ENCODE results near the gene KRTAP2-3. TPM values are rescaled to one million over a fixed set of nuclear protein-coding genes. Genes with fewer than 3 reads are reported as not detected.
"Not testable (repeated sequence)": the region's sequence is repeated elsewhere in the genome, so short reads cannot be mapped to it uniquely, and the experiment has no call there.

The KRTAP2-3 gene
- total RNA-seq, 2 donors from 2014 or later: not detected

DNA sequence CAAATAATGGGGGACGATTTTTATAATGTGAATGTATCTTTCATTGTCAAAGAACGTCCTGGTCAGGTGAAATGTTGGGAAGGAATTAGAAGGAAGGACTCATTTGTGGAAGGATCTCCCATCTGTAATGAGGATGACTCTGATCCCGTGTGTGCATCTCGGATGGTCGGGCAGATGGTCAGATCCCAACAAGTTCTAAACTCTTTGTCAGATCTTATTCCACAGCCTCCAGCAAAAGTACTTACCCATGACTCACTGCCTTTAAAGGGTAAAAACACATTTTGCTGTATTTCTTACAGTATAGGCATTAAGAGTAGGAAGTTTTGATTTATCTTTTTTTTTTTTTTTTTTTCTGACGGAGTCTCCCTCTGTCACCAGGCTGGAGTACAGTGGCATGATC lies 38.6 kb upstream of the KRTAP2-3 start:
- no peak for DNase-seq (ENCODE audit: low spot score)
- Histone ChIP-seq H3K4me3 (no peak overlapping the region), H3K9me3 (no peaks in the 10 kb centered on the region), H3K27ac (no peak overlapping the region), H3K27me3 (no peaks in the 10 kb centered on the region), H3K4me1 (no peaks in the 10 kb centered on the region), H3K36me3 (no peaks in the 10 kb centered on the region)
- TF ChIP-seq, protein P1, sequence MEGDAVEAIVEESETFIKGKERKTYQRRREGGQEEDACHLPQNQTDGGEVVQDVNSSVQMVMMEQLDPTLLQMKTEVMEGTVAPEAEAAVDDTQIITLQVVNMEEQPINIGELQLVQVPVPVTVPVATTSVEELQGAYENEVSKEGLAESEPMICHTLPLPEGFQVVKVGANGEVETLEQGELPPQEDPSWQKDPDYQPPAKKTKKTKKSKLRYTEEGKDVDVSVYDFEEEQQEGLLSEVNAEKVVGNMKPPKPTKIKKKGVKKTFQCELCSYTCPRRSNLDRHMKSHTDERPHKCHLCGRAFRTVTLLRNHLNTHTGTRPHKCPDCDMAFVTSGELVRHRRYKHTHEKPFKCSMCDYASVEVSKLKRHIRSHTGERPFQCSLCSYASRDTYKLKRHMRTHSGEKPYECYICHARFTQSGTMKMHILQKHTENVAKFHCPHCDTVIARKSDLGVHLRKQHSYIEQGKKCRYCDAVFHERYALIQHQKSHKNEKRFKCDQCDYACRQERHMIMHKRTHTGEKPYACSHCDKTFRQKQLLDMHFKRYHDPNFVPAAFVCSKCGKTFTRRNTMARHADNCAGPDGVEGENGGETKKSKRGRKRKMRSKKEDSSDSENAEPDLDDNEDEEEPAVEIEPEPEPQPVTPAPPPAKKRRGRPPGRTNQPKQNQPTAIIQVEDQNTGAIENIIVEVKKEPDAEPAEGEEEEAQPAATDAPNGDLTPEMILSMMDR (IDR thresholded peaks at IDR 0.05): no peak

DNA sequence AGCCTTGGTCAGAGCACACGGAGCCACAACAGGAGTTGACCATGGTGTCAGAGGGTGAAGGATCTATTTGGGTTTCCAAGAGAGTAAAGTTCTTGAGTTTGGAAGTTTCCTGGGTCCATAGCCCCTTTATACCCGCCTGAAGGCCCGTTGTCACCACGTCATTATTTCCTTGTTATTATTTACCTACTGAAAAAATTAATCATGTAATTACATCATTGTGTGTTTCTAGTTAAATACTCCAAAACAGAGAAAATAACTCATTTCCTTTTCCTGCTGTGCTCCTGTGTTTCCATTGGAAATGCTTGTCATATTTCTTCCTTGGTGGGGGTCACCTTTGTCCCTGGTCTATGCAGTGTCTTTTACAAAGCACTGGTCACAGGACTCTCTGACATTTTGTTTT lies 38.1 kb upstream of the KRTAP2-3 start, which contains the start of gene KRTAP4-8:
Gene KRTAP4-8 (minus strand): TSS at position 101 of the 400 bp plus-strand sequence. CDS start 58 bp downstream, at position 43.
- DNase-seq (ENCODE audit: low spot score): no peak
- H3K27ac ChIP-seq: no peak within 1 kb of the TSS
- H3K4me3 ChIP-seq: no peak within 1 kb of the TSS
- TF ChIP-seq, protein P1 (IDR thresholded peaks at IDR 0.05): no peak
- H3K4me1 ChIP-seq: no peaks in the 10 kb centered on the region
- no peaks in the 10 kb centered on the region for H3K36me3 ChIP-seq
- H3K9me3 ChIP-seq: no peaks in the 10 kb centered on the region
- no peaks in the 10 kb centered on the region for H3K27me3 ChIP-seq

DNA sequence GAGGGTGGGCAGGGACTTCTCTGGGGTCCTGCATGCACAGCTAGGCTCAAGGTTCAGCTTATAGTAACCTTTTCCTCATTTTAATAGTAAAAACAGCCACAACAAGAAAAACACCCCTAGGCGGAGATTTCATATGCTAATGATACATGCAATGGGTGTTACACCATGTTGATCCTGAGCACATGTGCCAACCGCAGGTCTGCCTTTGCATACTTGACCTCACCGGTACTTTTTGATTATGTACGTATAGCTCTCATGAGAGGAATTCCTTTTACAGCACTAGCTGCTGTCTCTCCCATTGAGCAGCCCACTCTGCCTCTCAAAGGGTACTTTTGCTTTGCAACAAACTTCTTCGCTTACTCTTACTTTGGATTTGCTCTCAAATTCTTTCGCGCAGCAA lies 36.1 kb upstream of the KRTAP2-3 start:
- no peaks in the 10 kb centered on the region for H3K9me3 ChIP-seq
- H3K27ac ChIP-seq: no peak overlapping the region
- no peaks in the 10 kb centered on the region for H3K27me3 ChIP-seq
- no peak overlapping the region for H3K4me3 ChIP-seq
- TF ChIP-seq, protein P1 (IDR thresholded peaks at IDR 0.05): no peak
- no peaks in the 10 kb centered on the region for H3K36me3 ChIP-seq
- H3K4me1 ChIP-seq: no peaks in the 10 kb centered on the region
- DNase-seq (ENCODE audit: low spot score): no peak

DNA sequence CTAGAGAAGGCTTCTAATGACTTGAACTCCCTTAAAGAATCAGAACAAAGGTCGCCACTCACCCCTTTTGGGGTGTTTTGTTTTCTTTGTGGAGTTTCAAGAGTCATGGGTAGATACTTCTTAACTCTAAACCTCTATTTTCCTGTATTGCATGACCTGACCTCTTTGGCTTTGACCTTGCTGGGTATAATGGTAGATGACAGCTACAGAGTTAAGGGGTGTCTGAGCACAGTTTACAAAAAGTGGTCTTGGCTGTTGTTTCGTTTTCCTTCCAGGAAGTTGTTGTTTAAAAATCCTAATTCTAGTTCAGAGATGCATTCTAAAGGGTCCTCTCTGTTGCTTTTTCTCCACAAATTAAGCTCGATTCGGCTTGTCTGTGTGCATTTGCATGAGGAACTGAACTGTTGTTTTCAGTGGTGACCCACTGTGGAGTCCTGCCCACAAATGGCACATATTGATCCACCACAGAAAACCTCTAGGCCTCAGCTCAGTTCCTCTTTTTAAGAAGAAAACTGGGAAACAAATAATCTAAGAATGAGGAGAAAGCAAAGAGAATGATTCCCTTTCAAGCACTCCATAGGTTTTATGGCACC lies 28.9 kb upstream of the KRTAP2-3 start:
- not testable (repeated sequence) for H3K27ac ChIP-seq; DNase-seq (ENCODE audit: low spot score); H3K36me3 ChIP-seq; H3K4me1 ChIP-seq; H3K9me3 ChIP-seq; H3K27me3 ChIP-seq; H3K4me3 ChIP-seq

DNA sequence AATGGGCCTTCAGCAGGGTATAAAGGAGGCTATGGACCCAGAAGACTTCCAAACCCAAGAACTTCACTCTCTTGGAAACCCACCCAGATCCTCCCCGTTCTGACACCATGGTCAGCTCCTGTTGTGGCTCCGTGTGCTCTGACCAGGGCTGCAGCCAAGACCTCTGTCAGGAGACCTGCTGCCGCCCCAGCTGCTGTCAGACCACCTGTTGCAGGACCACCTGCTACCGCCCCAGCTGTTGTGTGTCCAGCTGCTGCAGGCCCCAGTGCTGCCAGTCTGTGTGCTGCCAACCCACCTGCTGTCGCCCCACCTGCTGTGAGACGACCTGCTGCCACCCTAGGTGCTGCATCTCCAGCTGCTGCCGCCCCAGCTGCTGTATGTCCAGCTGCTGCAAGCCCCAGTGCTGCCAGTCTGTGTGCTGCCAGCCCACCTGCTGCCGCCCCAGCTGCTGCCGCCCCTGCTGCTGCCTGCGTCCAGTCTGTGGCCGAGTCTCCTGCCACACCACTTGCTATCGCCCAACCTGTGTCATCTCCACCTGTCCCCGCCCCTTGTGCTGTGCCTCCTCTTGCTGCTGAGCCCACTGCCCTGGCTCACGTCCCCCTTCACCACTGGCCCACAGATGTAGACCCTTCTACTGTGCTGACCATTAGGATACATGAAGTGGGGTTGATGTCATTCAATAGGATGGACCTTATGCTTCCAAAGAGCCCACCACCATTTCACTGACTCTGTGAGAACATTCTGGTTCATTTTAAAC lies 24.4 kb upstream of the KRTAP2-3 start, which contains the start of gene KRTAP4-7:
Gene KRTAP4-7 (plus strand): TSS at position 51 of the 757 bp plus-strand sequence. CDS start 57 bp downstream, at position 108.
- H3K36me3 ChIP-seq; H3K27ac ChIP-seq; H3K4me1 ChIP-seq; DNase-seq (ENCODE audit: low spot score); H3K27me3 ChIP-seq; H3K9me3 ChIP-seq; H3K4me3 ChIP-seq: not testable (repeated sequence)

DNA sequence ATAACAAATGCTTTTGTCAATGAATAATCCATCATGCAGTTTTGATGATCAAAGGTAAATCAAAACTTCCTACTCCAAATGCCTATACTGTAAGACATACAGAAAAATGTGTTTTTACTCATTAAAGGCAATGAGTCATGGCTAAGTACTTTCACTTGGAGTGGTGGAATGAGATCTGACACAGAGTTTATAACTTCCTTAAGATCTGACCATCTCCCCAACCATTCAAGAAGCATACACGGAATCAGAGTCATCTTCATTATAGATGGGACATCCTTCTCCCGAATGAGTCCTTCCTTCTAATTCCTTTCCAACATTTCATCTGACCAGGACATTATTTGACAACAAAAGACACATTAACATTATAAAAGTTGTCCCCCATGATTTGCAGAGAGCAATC lies 23.5 kb upstream of the KRTAP2-3 start:
- H3K36me3 ChIP-seq; H3K27me3 ChIP-seq; H3K9me3 ChIP-seq; H3K4me1 ChIP-seq; H3K27ac ChIP-seq; DNase-seq (ENCODE audit: low spot score); H3K4me3 ChIP-seq: not testable (repeated sequence)

DNA sequence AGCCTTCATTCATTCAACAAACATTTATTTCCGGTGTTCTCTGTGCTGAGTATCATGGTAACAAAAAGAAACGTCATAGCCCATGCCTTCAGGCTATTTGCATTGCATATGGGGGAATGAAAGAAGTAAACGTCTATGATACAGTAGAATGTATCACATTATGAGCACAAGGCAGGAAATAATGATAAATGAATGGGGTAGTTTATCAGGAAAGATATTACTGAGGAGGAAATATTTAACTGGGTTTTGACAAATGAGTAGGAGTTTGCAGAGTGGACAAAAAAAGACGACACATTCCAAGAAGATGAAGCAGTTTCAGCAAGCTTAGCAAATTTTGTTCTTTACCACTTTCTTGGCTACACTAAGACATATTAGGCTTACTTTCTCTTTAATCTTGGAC lies 22.7 kb upstream of the KRTAP2-3 start:
- H3K27me3 ChIP-seq: no peaks in the 10 kb centered on the region
- no peak overlapping the region for H3K4me3 ChIP-seq
- H3K36me3 ChIP-seq: no peaks in the 10 kb centered on the region
- TF ChIP-seq, protein P1 (IDR thresholded peaks at IDR 0.05): no peak
- no peaks in the 10 kb centered on the region for H3K4me1 ChIP-seq
- no peak overlapping the region for H3K27ac ChIP-seq
- H3K9me3 ChIP-seq: no peaks in the 10 kb centered on the region
- DNase-seq (ENCODE audit: low spot score): no peak
